Uterus (tissue), 2 donors: ENCODE results near the gene IER3.

Experiments used
- POLR2A ChIP-seq, 2 donors: fragments of 450-650 bp; IDR thresholded peaks; one replicate each; pipeline ENCODE4 v1.6.1; 2016; ENCODE audit warnings: antibody characterized with exemption in 2 of 2, mild to moderate bottlenecking in 1 of 2, moderate library complexity in 1 of 2
- TF ChIP-seq, protein P1 (sequence below), 4 experiments: fragments of 200-600 bp in 2 of 4; fragments of 450-650 bp in 2 of 4; sonication (generic) in 2 of 4; IDR thresholded peaks; one replicate each; pipeline ENCODE4 v1.5.1; 2016 to 2019; ENCODE audit warnings: antibody characterized with exemption in 4 of 4, mild to moderate bottlenecking in 2 of 4, moderate library complexity in 1 of 4

DNA sequence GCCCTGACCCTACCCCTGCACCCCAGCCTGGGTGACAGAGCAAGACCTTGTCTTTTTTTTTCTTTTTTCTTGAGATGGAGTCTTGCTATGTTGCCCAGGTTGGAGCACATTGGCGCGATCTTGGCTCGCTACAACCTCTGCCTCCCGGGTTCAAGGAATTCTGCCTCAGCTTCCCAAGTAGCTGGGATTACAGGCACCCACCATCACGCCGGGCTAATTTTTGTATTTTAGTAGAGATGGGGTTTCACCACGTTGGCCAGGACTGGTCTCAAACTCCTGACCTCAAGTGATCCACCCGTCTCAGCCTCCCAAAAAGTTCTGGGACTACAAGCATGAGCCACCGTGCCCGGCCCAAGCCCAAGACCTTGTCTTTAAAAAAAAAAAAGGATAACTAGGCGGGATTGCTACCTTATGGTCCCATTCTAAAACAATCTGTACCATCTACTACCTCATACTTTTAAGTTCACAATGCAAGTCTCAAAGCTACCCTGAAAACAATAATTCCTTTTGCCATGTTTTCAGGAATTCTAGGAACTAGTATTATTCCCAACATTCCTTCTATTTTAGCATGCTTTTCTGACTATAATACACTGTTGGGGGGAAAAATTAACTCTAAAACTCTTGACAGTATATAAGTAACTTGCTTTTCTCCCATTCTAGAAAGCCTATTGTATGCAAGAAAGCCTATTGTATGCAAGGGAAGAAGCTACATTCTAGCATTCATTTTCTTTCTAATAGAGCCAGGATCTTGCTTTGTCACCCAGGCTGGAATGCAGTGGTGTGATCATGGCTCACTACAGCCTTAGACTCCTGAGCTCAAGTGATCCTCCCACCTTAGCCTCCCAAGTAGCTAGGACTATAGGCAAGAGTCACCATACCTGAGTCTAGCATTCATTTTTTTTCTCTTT lies 17.6 kb downstream of the IER3 start:
- TF ChIP-seq, protein P1, sequence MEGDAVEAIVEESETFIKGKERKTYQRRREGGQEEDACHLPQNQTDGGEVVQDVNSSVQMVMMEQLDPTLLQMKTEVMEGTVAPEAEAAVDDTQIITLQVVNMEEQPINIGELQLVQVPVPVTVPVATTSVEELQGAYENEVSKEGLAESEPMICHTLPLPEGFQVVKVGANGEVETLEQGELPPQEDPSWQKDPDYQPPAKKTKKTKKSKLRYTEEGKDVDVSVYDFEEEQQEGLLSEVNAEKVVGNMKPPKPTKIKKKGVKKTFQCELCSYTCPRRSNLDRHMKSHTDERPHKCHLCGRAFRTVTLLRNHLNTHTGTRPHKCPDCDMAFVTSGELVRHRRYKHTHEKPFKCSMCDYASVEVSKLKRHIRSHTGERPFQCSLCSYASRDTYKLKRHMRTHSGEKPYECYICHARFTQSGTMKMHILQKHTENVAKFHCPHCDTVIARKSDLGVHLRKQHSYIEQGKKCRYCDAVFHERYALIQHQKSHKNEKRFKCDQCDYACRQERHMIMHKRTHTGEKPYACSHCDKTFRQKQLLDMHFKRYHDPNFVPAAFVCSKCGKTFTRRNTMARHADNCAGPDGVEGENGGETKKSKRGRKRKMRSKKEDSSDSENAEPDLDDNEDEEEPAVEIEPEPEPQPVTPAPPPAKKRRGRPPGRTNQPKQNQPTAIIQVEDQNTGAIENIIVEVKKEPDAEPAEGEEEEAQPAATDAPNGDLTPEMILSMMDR (IDR thresholded peaks at IDR 0.05), result no peak
- TF ChIP-seq POLR2A (IDR thresholded peaks at IDR 0.05), result no peak
